GM18498 (cell line): ENCODE results near the gene ADARB2.

ENCODE experiments used
- ATAC-seq: cut with Tn5 transposase; IDR thresholded peaks from one replicate; pipeline ENCODE4 v1.9.1; 2021; ENCODE audit warnings: mild to moderate bottlenecking, moderate library complexity; ENCODE audit not compliant: unreplicated experiment

The ADARB2 gene

DNA sequence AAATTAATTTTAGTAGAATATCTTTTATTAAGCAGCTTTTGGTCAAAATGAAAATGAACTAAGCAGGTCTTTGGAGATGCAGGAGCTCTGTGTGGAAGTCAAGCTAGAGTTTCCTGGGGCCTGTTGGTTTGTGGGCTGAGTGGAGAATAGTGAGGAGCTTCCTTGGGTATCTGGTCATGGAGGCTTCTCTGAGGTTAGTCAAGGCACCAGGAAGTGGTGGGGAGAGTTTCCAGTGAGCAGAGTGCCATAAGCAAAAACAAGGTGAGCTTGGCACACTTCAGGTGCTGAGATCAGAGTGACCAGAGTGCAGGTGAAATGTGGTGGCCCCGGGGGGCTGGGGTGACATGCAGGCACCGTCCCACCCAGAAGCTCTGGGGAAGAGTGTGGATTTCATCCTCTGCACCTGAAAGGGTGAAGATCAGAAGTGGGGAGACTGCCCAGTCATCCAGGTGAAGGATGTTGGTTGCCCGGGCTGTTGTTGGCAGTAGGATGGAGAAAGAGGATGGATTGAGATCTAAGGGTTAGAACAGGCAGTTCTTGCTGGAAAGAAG lies 603.8 kb downstream of the ADARB2 start:
- ATAC-seq = no peak

DNA sequence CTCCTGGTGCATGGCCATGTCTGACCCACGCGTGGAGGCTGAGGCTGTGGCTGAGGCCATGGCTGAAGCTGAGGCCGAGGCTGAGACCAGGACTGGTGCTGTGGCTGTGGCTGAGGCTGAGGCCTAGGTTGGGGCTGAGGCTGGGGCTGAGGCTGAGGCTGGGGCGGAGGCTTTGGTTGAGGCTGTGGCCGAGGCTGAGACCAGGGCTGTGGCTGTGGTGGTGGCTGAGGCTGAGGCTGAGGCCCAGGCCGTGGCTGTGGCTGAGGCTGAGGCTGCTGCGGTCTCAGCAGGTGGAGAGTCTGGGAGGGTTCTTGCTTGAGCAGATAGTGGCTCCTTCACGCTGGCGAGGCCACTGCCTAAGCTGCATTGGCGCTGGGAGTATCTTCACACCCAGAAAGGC lies 604.7 kb downstream of the ADARB2 start:
- no peak for ATAC-seq

DNA sequence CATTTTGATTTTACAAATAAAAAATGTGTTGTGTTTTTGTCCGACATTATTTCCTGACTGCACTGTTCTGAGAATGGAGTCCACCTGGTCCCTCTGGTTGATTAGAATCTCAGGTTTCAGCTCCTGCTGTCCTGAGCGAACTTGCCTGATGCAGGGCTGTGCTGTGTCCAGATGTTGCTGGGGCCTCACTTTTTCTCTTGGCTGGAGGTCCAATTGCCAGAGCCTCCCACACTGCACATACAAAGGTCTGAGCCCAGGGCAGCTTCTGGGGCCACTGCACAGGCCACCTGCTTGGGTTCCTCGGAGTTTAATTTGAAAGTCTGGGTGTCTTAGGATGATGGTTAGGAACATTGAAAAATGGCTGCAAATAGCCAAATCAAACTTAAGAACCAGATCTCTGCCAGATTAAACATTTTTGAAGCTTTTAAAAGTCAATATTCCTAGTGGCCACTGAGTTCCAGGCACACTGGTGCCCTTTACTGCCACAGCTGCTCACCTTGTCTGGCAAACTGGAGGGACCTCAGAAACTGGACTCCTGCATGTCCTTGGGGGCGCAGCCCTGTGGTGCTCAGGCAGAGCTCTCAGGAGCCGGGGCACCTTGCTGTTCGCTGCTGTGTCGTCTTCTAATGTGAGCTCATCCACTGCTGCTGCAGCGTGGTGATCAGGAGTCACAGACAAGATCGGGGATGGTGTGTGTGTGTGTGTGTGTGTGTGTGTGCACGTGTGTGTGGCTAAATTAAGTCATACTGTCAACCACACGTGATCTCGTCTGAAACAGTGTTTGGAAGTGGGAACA lies 606.1 kb downstream of the ADARB2 start:
- ATAC-seq = no peak

DNA sequence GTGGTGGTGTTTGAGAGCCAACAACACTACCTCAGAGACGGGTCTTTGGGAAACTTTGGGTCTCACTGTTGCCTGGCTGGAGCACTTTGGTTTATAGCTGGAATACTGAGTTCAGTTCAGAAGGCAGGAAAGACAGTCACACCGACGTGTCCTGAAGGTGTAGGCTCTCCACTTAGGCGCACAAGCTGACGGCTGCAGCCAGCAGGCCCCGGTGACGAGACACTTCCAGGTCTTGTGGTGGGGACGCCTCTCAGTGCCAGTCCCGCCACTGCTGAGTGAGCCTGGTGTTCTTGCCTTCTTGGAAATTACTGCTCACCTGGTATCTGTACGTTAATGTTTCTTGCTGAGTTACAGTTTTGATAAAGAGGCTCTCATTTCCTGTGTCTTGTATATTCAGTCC lies 607.1 kb downstream of the ADARB2 start:
- ATAC-seq = no peak

DNA sequence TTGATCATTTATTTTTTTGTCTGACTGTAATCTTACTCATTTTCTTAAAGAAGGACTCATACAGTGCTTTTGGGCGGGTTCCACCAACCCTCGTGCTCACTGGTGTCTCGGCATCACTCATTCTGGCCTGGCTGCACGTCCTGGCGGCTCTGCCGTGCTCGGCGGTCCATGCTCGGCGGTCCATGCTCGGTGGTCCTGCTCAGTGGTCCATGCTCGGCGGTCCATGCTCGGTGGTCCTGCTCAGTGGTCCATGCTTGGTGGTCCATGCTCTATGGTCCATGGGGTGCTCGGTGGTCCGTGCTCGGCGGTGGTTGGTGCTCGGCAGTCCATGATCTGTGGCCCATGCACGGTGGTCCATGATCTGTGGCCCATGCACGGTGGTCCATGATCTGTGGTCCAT lies 608.7 kb downstream of the ADARB2 start:
- no peak for ATAC-seq

DNA sequence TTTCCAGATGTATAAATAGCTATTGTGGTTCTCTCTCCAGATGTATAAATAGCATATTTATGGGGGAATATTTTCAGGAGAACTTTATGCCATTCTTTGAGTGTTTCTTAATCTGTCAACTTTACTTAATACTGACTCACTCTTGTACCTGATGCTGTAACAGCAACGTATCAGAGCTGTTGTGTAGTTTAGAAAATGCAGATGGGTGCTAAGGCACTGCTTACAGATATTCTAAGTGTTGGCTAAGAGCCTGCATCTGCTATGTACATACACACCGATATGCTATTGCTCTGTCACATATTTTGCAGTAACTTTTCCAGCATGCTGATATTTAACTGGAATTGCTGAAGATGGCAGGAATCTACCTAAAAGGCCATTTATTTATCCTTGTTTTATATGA lies 609.2 kb downstream of the ADARB2 start:
- no peak for ATAC-seq

GRCh38 chr10:1127629-1128028 lies 609.7 kb downstream of the ADARB2 start:
- ATAC-seq = no peak
